GM21619 (cell line): Measurements from ENCODE around the gene CDHR3.
A peak's percentile ranks its signal among the peaks of the same experiment; 100 is the strongest.

Experiments
- ATAC-seq: cut with Tn5 transposase; IDR thresholded peaks from one replicate; pipeline ENCODE4 v1.9.1; 2021; ENCODE audit not compliant: unreplicated experiment

CDHR3 gene

GRCh38 chr7:106063024-106063423 lies 100.0 kb downstream of the CDHR3 start:
- no peak for ATAC-seq

GRCh38 chr7:106063692-106064091 lies 100.6 kb downstream of the CDHR3 start:
- ATAC-seq = no peak

DNA sequence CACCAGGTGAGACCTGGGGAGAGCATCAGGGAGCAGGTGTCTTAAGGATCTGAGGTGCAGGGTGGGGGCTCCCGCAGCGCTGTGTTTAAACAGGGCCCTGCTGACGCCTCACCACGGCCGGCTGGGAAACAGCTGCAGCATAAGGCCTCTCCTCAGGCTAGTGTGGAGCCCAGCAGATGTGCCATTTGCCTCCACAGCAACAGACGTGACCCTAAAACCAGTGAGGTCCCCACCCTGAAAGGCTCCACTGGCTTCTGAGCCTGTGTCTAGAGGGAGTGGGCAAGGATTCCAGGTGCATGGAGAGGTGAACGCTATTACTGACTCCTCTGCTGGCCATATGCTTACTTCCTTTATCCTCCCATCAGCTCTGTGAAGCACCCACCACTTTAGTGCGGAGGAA lies 101.3 kb downstream of the CDHR3 start:
- no peak for ATAC-seq

DNA sequence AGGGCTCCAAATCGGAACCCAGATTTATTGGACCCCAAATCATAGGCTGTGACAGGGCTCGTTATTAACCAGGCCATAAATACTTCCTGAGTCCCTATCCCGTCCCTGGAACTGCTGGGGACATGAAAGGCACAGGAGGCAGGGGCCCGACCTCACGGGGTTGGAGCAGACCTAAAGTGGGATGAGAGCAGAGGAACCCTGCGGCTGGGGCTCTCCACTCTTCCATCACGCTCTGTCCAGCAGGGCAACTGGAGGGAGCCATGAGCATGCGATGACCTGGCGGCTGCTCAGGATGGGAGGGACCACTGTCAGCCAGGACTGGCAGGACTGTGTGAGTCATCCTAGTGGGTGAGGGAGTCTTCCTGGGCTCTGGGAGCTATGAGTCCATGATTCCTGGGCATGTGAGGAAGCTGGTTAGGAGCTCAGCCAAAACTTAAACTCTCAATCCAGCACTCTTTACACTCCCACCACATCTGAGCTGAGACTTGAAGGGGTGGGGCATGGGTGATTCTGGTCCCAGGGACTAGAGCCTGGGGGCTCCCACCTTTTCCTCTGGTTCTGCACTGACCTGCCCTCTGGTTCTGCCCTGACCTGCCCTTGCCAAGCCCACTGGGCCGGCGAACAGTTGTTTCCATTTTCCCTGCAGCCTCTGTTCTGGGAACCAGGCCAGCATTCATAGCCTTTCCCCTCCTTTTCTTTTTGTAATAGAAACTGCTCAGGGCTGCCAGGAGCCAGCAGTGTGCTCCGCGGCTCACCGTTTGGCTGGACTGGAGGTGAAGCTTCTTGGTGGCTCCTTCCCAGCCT lies 101.9 kb downstream of the CDHR3 start:
- ATAC-seq = no peak

DNA sequence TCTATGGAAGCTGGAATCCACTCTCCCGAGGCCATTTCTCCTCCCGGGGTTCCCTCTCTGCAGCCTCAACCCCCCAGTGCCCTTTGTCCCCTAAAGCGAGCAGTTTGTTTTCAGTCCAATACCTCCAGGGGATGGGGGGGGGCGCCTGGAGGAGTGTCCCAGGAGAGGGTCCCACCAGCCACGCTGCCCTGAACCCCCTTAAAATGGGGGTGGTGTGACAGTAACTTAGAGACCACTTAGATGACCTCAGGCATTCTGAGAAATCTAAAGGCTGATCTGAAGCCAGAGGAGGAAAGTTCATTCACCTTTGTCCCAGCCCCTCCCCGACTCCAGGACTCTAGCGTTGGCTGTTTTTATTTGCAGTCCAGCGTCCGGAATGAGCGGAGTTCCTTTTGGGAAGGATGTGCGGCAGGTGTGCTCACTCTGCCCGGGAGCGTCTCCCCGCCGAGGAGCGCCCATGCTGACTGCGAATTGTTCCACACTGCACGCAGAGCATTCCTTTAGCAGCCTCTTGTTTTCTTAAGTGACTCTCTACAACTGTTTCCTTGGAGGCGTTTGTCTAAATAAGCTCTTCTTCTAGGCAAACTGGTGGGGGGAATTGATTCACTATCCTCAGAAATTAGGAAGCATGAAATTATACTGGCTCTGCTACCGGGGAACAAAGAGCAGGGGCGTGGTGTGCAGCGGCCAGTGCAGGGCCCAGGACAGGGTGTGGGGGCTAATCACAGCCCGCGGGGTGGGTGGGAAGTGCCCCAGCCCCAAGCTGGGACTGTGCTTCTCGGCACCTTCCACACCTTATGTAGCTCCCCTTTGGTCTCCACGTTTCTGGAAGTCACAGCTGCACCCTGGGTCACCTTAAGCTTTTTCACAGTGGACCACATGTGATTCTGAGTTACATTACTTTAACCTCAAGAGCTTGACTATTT lies 102.8 kb downstream of the CDHR3 start:
- no peak for ATAC-seq

DNA sequence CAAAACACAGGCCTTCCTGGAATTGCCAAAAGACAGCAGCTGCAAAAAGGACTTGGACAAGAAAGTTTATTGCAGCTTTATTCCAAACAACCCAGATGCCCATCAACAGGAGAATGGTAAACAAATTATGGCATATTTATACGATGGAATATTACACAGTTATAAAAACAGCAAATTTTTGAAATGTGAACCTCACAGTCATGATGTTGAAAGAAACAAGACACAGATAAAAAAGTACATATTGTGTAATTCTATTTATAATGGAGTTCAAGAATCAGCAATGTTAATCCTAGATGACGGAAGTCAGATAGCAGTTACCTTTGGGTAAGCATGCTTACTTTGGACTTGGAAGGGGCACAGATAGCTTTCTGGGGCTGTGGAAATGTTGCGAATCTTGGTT lies 104.6 kb downstream of the CDHR3 start:
- ATAC-seq = no peak

GRCh38 chr7:106068538-106068961 lies 105.5 kb downstream of the CDHR3 start:
- no peak for ATAC-seq

- ATAC-seq = no peak
These were observed 105.9 kb downstream of the CDHR3 start for GRCh38 chr7:106068986-106069385.

- no peak for ATAC-seq
These were observed 106.6 kb downstream of the CDHR3 start for GRCh38 chr7:106069471-106070200.

DNA sequence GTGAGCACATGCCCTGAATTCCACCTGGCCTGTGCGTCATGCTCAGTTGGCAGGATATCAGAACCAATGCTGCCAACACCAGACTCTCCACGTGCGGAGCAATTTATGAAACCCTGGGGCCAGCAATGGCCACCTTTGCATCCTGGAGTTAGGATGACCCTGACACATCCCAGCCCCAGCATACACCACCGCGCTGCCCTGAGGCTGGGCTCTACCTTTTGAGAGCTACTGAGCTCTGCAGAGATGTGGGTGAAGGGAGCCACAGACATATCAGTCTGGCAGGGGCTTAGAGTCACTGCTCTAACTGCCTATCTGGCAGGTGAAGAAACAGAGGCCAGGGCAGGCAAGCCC lies 107.1 kb downstream of the CDHR3 start:
- ATAC-seq = no peak

- no peak for ATAC-seq
These were observed 107.6 kb downstream of the CDHR3 start for GRCh38 chr7:106070567-106071254.

GRCh38 chr7:106071356-106071998 lies 108.4 kb downstream of the CDHR3 start:
- peak; percentile 97 for ATAC-seq

- no peak for ATAC-seq
These were observed 109.1 kb downstream of the CDHR3 start for GRCh38 chr7:106071999-106072714.

DNA sequence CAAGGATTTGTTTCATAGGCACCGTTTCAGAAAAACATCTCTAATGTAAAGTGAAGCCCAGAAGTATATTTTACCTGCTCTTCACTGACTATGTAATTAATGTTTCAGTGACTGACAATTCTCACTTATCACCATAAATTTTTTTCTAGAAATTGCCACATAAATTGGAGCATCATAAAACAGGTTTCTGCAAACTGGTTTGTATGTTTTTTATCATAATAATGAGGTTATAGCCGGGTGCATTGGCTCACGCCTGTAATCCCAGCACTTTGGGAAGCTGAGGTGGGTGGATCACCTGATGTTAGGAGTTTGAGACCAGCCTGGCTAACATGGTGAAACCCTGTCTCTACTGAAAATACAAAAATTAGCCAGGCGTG lies 109.6 kb downstream of the CDHR3 start:
- ATAC-seq = no peak

GRCh38 chr7:106073701-106074100 lies 110.6 kb downstream of the CDHR3 start:
- no peak for ATAC-seq

DNA sequence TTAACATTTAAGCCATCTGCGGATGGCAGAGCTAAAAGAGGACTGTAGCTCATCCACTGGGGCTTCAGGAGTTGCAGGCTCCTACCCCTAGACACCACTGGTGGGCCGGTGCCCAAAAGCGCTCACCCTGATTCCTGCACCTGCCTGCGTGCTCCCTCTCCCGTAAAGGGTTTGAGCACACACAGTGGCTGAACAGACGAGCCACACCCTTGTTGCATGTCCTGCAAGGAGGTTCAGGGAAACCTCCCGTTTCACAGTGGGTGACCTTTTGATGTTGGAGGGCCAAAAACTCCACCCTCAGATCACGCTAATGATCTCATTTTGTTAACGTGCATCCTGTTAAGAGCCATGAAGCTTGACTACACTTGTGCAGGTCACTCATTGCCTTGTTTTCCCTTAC lies 111.2 kb downstream of the CDHR3 start:
- no peak for ATAC-seq

- no peak for ATAC-seq
These were observed 112.9 kb downstream of the CDHR3 start for GRCh38 chr7:106075937-106076336.

- ATAC-seq = no peak
These were observed 113.5 kb downstream of the CDHR3 start for GRCh38 chr7:106076537-106076936.

DNA sequence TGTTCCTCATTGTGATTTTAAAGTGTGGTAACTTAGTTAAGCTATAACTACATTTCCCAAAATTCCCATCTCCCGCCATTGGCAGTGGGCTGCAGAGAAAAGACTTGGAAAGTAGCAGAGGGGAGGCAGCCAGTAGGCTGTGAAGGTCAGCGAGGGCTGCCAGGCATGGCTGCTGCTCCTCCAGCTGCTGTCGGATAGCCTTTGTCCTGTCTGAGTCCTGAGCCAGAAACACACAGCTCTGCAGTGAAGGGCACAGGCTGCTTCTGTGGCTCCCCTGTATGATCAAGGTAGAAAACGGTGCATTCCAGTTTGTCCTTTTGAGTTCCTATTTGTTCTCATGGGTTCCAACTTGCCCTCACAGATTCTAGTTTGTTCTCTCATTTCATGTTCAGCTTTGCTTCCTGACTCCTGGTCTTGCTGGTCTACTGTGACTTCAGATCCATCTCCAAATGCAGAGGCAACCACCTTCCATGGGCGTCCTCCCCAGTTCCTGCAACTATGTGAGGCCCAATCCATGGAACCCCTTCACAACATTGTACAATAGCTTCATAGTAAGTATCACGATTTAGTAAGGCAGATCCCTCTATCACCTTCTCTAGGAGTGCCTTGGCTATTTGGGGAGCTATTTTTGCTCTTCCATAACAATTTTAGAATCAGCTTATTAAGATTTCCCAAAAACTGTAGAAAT lies 117.4 kb downstream of the CDHR3 start:
- no peak for ATAC-seq
